CD4-positive, alpha-beta T cell (primary cell): ENCODE data around the gene TPCN1. TPM values are rescaled to one million over a fixed set of nuclear protein-coding genes. Genes with fewer than 3 reads are reported as not detected.
A peak's percentile ranks its signal among the peaks of the same experiment; 100 is the strongest.

Source experiments
- ATAC-seq: fragments of 200-7000 bp; cut with Tn5 transposase; one replicate; pipeline ENCODE4 v1.10.0; 2022; ENCODE audit warnings: mild to moderate bottlenecking; ENCODE audit not compliant: poor library complexity
- CTCF ChIA-PET: fragments of 350-600 bp; sonication (Branson Sonifier 250); formaldehyde crosslinking; loops from one replicate; lab custom pipeline; 2021; ENCODE audit warnings: antibody characterized with exemption, inconsistent platforms; lab: Charles Lee
- POLR2A ChIA-PET: fragments of 350-600 bp; sonication (Branson Sonifier 250); formaldehyde crosslinking; loops from one replicate; lab custom pipeline; 2021; ENCODE audit warnings: antibody characterized with exemption, inconsistent platforms; lab: Charles Lee
- DNase-seq, 14 experiments: peaks; one replicate each; pipeline ENCODE4 v3.0.0-alpha.2; 2013 to 2020; ENCODE audit warnings: mixed read lengths in 2 of 14
- H3K27ac ChIP-seq, 2 donors: one replicate each; pipeline versions ENCODE4 v1.5.1 to v1.7.0; 2013; ENCODE audit warnings: low read length in 2 of 2, low read depth in 1 of 2, mild to moderate bottlenecking in 1 of 2
- H3K27me3 ChIP-seq, 2 experiments: 1 replicate in 1 of 2; 2 replicates in 1 of 2; pipeline versions ENCODE4 v1.6.1 to v1.7.0; 2013; ENCODE audit warnings: low read length in 2 of 2, control low read depth in 1 of 2, mild to moderate bottlenecking in 1 of 2, moderate library complexity in 1 of 2; ENCODE audit not compliant: insufficient read depth in 2 of 2, control insufficient read depth in 1 of 2
- H3K36me3 ChIP-seq: one replicate; pipeline ENCODE4 v1.6.1; 2013; ENCODE audit warnings: low read length, control low read depth; ENCODE audit not compliant: insufficient read depth
- H3K4me1 ChIP-seq: one replicate; pipeline ENCODE4 v1.6.1; 2013; ENCODE audit warnings: low read length, control low read depth; ENCODE audit not compliant: insufficient read depth
- H3K4me3 ChIP-seq: one replicate; pipeline ENCODE4 v1.5.1; 2013; ENCODE audit warnings: mild to moderate bottlenecking, low read length, moderate library complexity
- H3K9me3 ChIP-seq, 2 experiments: 1 replicate in 1 of 2; 2 replicates in 1 of 2; pipeline versions ENCODE4 v1.6.1 to v1.7.0; 2013; ENCODE audit warnings: low read length in 2 of 2, mild to moderate bottlenecking in 2 of 2, control low read depth in 1 of 2, moderate library complexity in 1 of 2; ENCODE audit not compliant: control insufficient read depth in 1 of 2, insufficient read depth in 1 of 2
- H3K27ac Mint-ChIP-seq: one replicate; pipeline ENCODE4 v1.8.0; 2020; ENCODE audit warnings: mixed read lengths
- H3K27me3 Mint-ChIP-seq: one replicate; pipeline ENCODE4 v1.8.0; 2021; ENCODE audit warnings: mixed read lengths
- H3K36me3 Mint-ChIP-seq: one replicate; pipeline ENCODE4 v1.8.0; 2021; ENCODE audit warnings: low read depth, mixed read lengths
- H3K4me1 Mint-ChIP-seq: one replicate; pipeline ENCODE4 v1.8.0; 2021; ENCODE audit warnings: low read depth, mixed read lengths
- H3K4me3 Mint-ChIP-seq: one replicate; pipeline ENCODE4 v1.8.0; 2020; ENCODE audit warnings: mild to moderate bottlenecking, mixed read lengths
- H3K9me3 Mint-ChIP-seq: one replicate; pipeline ENCODE4 v1.8.0; 2020; ENCODE audit warnings: mixed read lengths
- intact Hi-C, 2 experiments: fragments of 100-400 bp; cut with DNase I in 1 of 2; cut with micrococcal nuclease in 1 of 2; formaldehyde crosslinking; loops; one replicate each; pipeline versions ENCODE4 v1.15.1 to v1.9.0; 2023 to 2025; cut with DNase I, micrococcal nuclease
- total RNA-seq, 174 experiments: library from RNA in 2 of 174; stranded (reverse) in 2 of 174; gene quantifications; one replicate each; pipeline ENCODE4 v1.2.3 and lab custom pipeline; 2021 to 2026
- TF ChIP-seq, protein P1 (sequence below): fragments of 200-600 bp; IDR thresholded peaks from one replicate; pipeline ENCODE4 v1.8.0; 2022; ENCODE audit warnings: antibody characterized with exemption, mild to moderate bottlenecking

Gene TPCN1
- total RNA-seq, 2 experiments from 2014 or later: 52.4 to 59.7 TPM

DNA sequence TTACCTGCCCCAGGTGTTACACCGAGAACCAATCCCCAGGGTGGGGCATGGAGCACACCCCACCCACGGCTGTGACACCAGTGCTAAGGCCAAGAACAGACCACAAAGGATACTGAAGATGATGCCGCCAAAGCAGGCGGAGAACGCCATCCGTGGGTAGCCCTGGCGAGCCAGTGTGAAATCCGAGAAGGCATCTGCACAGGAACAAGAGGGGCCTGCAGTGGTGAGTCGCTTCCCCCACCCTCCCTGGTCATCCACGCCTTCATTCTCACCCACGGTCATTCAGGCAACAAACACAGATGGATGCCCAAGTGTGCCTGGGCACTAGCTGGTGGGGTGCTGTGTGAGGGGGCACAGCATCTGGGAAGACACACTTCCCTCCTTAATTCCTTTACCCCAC lies 85.1 kb downstream of the TPCN1 start:
- intact Hi-C loops: no loop called here
- ATAC-seq (no peak), DNase-seq (no peak)
- Mint-ChIP-seq H3K36me3 (peaks cover 82% of the 10 kb centered on the region), H3K9me3 (no peaks in the 10 kb centered on the region), H3K4me1 (peaks cover 15% of the 10 kb centered on the region), H3K27me3 (no peaks in the 10 kb centered on the region), H3K27ac (no peak overlapping the region), H3K4me3 (no peak overlapping the region)
- Histone ChIP-seq H3K9me3 (no peaks in the 10 kb centered on the region), H3K4me1 (peaks cover 15% of the 10 kb centered on the region), H3K36me3 (peaks cover 82% of the 10 kb centered on the region), H3K4me3 (no peak overlapping the region), H3K27ac (no peak overlapping the region), H3K27me3 (no peaks in the 10 kb centered on the region)
- CTCF ChIA-PET: no interaction called here
- TF ChIP-seq, protein P1, sequence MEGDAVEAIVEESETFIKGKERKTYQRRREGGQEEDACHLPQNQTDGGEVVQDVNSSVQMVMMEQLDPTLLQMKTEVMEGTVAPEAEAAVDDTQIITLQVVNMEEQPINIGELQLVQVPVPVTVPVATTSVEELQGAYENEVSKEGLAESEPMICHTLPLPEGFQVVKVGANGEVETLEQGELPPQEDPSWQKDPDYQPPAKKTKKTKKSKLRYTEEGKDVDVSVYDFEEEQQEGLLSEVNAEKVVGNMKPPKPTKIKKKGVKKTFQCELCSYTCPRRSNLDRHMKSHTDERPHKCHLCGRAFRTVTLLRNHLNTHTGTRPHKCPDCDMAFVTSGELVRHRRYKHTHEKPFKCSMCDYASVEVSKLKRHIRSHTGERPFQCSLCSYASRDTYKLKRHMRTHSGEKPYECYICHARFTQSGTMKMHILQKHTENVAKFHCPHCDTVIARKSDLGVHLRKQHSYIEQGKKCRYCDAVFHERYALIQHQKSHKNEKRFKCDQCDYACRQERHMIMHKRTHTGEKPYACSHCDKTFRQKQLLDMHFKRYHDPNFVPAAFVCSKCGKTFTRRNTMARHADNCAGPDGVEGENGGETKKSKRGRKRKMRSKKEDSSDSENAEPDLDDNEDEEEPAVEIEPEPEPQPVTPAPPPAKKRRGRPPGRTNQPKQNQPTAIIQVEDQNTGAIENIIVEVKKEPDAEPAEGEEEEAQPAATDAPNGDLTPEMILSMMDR: no peak
- POLR2A ChIA-PET: no interaction called here

DNA sequence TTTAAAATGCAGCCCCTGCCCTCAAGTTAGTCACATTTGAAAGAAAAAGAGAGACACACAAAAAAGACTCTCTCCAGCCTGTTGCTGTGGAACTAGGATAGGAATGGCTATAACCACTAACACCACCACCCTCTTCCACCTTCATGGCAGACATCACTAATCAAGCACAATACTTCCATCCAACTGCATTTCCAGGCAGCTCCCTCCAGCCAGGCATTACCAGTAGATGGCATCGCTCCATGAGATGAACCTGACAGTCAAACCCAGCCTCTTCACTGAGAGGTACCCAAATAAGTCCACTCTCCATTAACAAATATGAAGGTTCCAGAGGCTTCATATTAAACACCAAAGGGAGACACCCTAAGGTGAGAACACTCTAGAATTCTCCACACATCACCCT lies 89.2 kb downstream of the TPCN1 start:
- H3K27me3 Mint-ChIP-seq: no peaks in the 10 kb centered on the region
- ATAC-seq: no peak
- ChIA-PET CTCF (no interaction called here), POLR2A (no interaction called here)
- peak in 1 of 14 experiments; percentile 6 for DNase-seq
- H3K36me3 Mint-ChIP-seq: peaks cover 89% of the 10 kb centered on the region
- no peaks in the 10 kb centered on the region for H3K4me1 ChIP-seq
- H3K4me3 ChIP-seq: no peak overlapping the region
- H3K4me3 Mint-ChIP-seq: no peak overlapping the region
- H3K36me3 ChIP-seq: peaks cover 83% of the 10 kb centered on the region
- intact Hi-C loops: loop anchor here in 1 of 2 experiments (2.0 kb wide), 1 partner anchor 114 kb away; no protein-coding TSS in a partner anchor
- H3K27ac Mint-ChIP-seq: no peak overlapping the region
- H3K27me3 ChIP-seq: no peaks in the 10 kb centered on the region
- H3K4me1 Mint-ChIP-seq: no peaks in the 10 kb centered on the region
- no peaks in the 10 kb centered on the region for H3K9me3 Mint-ChIP-seq
- no peaks in the 10 kb centered on the region for H3K9me3 ChIP-seq
- no peak overlapping the region for H3K27ac ChIP-seq
- TF ChIP-seq, protein P1: no peak

DNA sequence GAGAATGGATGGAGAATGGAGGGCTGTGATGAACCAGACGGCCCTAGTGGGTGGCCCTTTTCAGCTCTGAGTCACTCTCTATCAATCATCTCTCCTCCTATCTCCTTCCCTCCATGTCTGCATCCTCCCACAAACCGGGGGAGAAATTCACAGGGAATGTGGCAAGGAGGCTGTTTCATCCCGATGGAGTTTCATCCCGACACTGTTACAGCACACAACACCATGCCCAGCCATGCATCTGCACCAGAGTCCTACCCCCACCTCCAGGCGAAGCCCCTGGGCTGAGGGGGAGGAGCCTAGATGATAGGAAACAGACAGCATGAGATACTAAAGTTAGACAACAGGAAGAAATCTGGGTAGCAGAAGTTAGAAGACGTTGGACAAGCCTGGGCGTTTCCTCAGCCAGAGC lies 92.9 kb downstream of the TPCN1 start:
- Mint-ChIP-seq H3K4me1 (peaks cover 5% of the 10 kb centered on the region), H3K4me3 (no peak overlapping the region), H3K9me3 (no peaks in the 10 kb centered on the region), H3K27ac (no peak overlapping the region), H3K27me3 (no peaks in the 10 kb centered on the region), H3K36me3 (peaks cover 93% of the 10 kb centered on the region)
- Histone ChIP-seq H3K27me3 (no peaks in the 10 kb centered on the region), H3K9me3 (no peaks in the 10 kb centered on the region), H3K4me3 (no peak overlapping the region), H3K36me3 (peaks cover 87% of the 10 kb centered on the region), H3K27ac (no peak overlapping the region), H3K4me1 (no peaks in the 10 kb centered on the region)
- CTCF ChIA-PET: no interaction called here
- intact Hi-C loops: no loop called here
- ATAC-seq (no peak), DNase-seq (no peak)
- POLR2A ChIA-PET: no interaction called here
- TF ChIP-seq, protein P1: no peak
